B cell (primary cell): Measurements from ENCODE around the gene TMEM131. TPM values are rescaled to one million over a fixed set of nuclear protein-coding genes. Genes with fewer than 3 reads are reported as not detected.

Experiments used
- ATAC-seq: fragments of 200-7000 bp; cut with Tn5 transposase; one replicate; pipeline ENCODE4 v1.10.0; 2021; ENCODE audit warnings: low read depth, mild to moderate bottlenecking, moderate number of reproducible peaks, moderate library complexity
- CTCF ChIA-PET: fragments of 350-600 bp; sonication (Branson Sonifier 250); formaldehyde crosslinking; loops from one replicate; lab custom pipeline; 2021; ENCODE audit warnings: antibody characterized with exemption, inconsistent platforms; lab: Charles Lee
- POLR2A ChIA-PET: fragments of 350-600 bp; sonication (Branson Sonifier 250); formaldehyde crosslinking; loops from one replicate; lab custom pipeline; 2021; ENCODE audit warnings: antibody characterized with exemption; lab: Charles Lee
- DNase-seq: peaks from one replicate; pipeline ENCODE4 v3.0.0; 2013
- H2AFZ ChIP-seq: 2 replicates; pipeline ENCODE4 v1.6.1; 2012; ENCODE audit warnings: mild to moderate bottlenecking, low read depth, low read length; ENCODE audit not compliant: insufficient read depth, poor library complexity, severe bottlenecking
- H3K27ac ChIP-seq, 2 donors: 1 replicate in 1 of 2; 2 replicates in 1 of 2; pipeline ENCODE4 v1.5.1; 2012 to 2013; ENCODE audit warnings: low read length in 2 of 2, mild to moderate bottlenecking in 2 of 2, moderate library complexity in 1 of 2
- H3K27me3 ChIP-seq, 4 experiments: fragments of 200-600 bp in 1 of 4; sonication (generic) in 1 of 4; replicated peaks in 1 of 4; 1 replicate in 2 of 4; 2 replicates in 2 of 4; pipeline versions ENCODE4 v1.6.1 to v1.7.0; 2013 to 2016; ENCODE audit warnings: low read length in 3 of 4, mild to moderate bottlenecking in 2 of 4, mixed read lengths in 1 of 4, moderate library complexity in 1 of 4; ENCODE audit not compliant: insufficient read depth in 4 of 4, control insufficient read depth in 3 of 4; ENCODE audit errors: control extremely low read depth in 1 of 4
- H3K36me3 ChIP-seq, 2 experiments: replicated peaks in 1 of 2; 1 replicate in 1 of 2; 2 replicates in 1 of 2; pipeline versions ENCODE4 v1.6.1 to v1.7.1; 2013; ENCODE audit warnings: low read length in 1 of 2; ENCODE audit not compliant: insufficient read depth in 2 of 2, control insufficient read depth in 1 of 2; ENCODE audit errors: control extremely low read depth in 1 of 2, extremely low read depth in 1 of 2
- H3K4me1 ChIP-seq, 2 donors: fragments of 200-600 bp in 1 of 2; sonication (generic) in 1 of 2; 1 replicate in 1 of 2; 2 replicates in 1 of 2; pipeline versions ENCODE4 v1.5.1 to v1.6.1; 2013 to 2017; ENCODE audit warnings: low read length in 2 of 2; ENCODE audit not compliant: control insufficient read depth in 2 of 2, insufficient read depth in 2 of 2
- H3K4me2 ChIP-seq: replicated peaks from 2 replicates; pipeline ENCODE3; 2012; ENCODE audit warnings: mild to moderate bottlenecking, low read depth, low read length; ENCODE audit not compliant: poor library complexity, severe bottlenecking
- H3K4me3 ChIP-seq, 5 experiments: fragments of 200-600 bp in 1 of 5; sonication (generic) in 1 of 5; 1 replicate in 3 of 5; 2 replicates in 2 of 5; pipeline versions ENCODE4 v1.5.1 to v1.7.0; 2011 to 2016; ENCODE audit warnings: low read length in 4 of 5, mild to moderate bottlenecking in 4 of 5, low read depth in 2 of 5, control low read depth in 1 of 5, moderate library complexity in 1 of 5; ENCODE audit not compliant: insufficient read depth in 1 of 5; ENCODE audit errors: control extremely low read depth in 1 of 5, extremely low read depth in 1 of 5
- H3K79me2 ChIP-seq: fragments of 200-600 bp; sonication (generic); one replicate; pipeline ENCODE4 v1.6.0; 2016; ENCODE audit warnings: low read length; ENCODE audit not compliant: control insufficient read depth, insufficient read depth
- H3K9ac ChIP-seq: fragments of 200-600 bp; sonication (generic); 2 replicates; pipeline ENCODE4 v1.6.1; 2017; ENCODE audit warnings: mild to moderate bottlenecking, low read length, moderate library complexity
- H3K9me3 ChIP-seq, 3 donors: one replicate each; pipeline versions ENCODE4 v1.6.1 to v1.7.1; 2013; ENCODE audit warnings: low read length in 2 of 3; ENCODE audit not compliant: control insufficient read depth in 2 of 3, insufficient read depth in 1 of 3; ENCODE audit errors: control extremely low read depth in 1 of 3
- H4K20me1 ChIP-seq: 2 replicates; pipeline ENCODE4 v1.6.0; 2012; ENCODE audit warnings: mild to moderate bottlenecking, low read length; ENCODE audit not compliant: insufficient read depth, control insufficient read depth, poor library complexity, severe bottlenecking
- H3K27ac Mint-ChIP-seq: one replicate; pipeline ENCODE4 v1.8.0; 2021; ENCODE audit warnings: mixed read lengths
- H3K27me3 Mint-ChIP-seq: one replicate; pipeline ENCODE4 v1.8.0; 2021; ENCODE audit warnings: mixed read lengths
- H3K4me1 Mint-ChIP-seq: one replicate; pipeline ENCODE4 v1.8.0; 2021; ENCODE audit warnings: mixed read lengths
- H3K4me3 Mint-ChIP-seq: one replicate; pipeline ENCODE4 v1.8.0; 2021; ENCODE audit warnings: mixed read lengths
- H3K9me3 Mint-ChIP-seq: one replicate; pipeline ENCODE4 v1.8.0; 2022; ENCODE audit warnings: mixed read lengths; ENCODE audit not compliant: insufficient read depth
- CTCF ChIP-seq: fragments of 200-600 bp; IDR thresholded peaks from one replicate; pipeline ENCODE4 v1.8.0; 2022; ENCODE audit warnings: antibody characterized with exemption, mild to moderate bottlenecking
- EZH2 ChIP-seq: IDR thresholded peaks from 2 replicates; pipeline ENCODE4 v1.6.1; 2012; ENCODE audit warnings: borderline replicate concordance, low read depth, mild to moderate bottlenecking, moderate library complexity, low read length; ENCODE audit not compliant: insufficient read depth, poor library complexity, severe bottlenecking
- WGBS: methylation state at CpG from one replicate; pipeline ENCODE4 v1.1.5; 2013; ENCODE audit warnings: missing lambda C conversion rate; ENCODE audit not compliant: insufficient coverage; 5-methylcytosine and 5-hydroxymethylcytosine counted together
- intact Hi-C: fragments of 100-400 bp; cut with micrococcal nuclease; formaldehyde crosslinking; loops from one replicate; pipeline ENCODE4 v1.10.0; 2022
- polyA plus RNA-seq: library from polyadenylated mRNA; depleted of rRNA; stranded (reverse); fragments of >200 nt; gene quantifications from 2 replicates; pipeline ENCODE4 v1.2.3, GENCODE V29; 2012
- total RNA-seq, 2 donors: library from RNA; stranded (reverse); fragments of 120-200 nt in 1 of 2; gene quantifications; 1 replicate in 1 of 2; 2 replicates in 1 of 2; pipeline versions ENCODE4 v1.2.3 to v1.2.4, GENCODE V29; 2013 to 2022

The TMEM131 gene
- total and polyA plus RNA-seq, 2 donors (not counting 1 experiment from before 2014, with no cell fraction given): 24.3 to 101 TPM

- Histone ChIP-seq H3K4me1 (no peaks in the 10 kb centered on the region), H3K4me3 (no peak overlapping the region), H4K20me1 (no peaks in the 10 kb centered on the region), H3K36me3 (no peaks in the 10 kb centered on the region), H3K27me3 (no peaks in the 10 kb centered on the region), H3K79me2 (no peaks in the 10 kb centered on the region), H3K4me2 (no peak overlapping the region), H2AFZ (no peak overlapping the region), H3K9ac (no peak overlapping the region), H3K9me3 (peaks cover 0 to 11% (median 5%) of the 10 kb centered on the region in 3 donors), H3K27ac (no peak overlapping the region)
- Mint-ChIP-seq H3K4me3 (no peak overlapping the region), H3K9me3 (no peaks in the 10 kb centered on the region), H3K4me1 (no peaks in the 10 kb centered on the region), H3K27me3 (peaks cover 4% of the 10 kb centered on the region), H3K27ac (no peak overlapping the region)
- intact Hi-C loops: no loop called here
- ATAC-seq (no peak), DNase-seq (no peak)
- 90% methylated on average over 18 of the region's 20 CpGs for WGBS
- CTCF ChIA-PET: no interaction called here
- POLR2A ChIA-PET: no interaction called here
- TF ChIP-seq CTCF (no peak), EZH2 (no peak)
These were observed 262.3 kb downstream of the TMEM131 start for GRCh38 chr2:97733341-97734035.

DNA sequence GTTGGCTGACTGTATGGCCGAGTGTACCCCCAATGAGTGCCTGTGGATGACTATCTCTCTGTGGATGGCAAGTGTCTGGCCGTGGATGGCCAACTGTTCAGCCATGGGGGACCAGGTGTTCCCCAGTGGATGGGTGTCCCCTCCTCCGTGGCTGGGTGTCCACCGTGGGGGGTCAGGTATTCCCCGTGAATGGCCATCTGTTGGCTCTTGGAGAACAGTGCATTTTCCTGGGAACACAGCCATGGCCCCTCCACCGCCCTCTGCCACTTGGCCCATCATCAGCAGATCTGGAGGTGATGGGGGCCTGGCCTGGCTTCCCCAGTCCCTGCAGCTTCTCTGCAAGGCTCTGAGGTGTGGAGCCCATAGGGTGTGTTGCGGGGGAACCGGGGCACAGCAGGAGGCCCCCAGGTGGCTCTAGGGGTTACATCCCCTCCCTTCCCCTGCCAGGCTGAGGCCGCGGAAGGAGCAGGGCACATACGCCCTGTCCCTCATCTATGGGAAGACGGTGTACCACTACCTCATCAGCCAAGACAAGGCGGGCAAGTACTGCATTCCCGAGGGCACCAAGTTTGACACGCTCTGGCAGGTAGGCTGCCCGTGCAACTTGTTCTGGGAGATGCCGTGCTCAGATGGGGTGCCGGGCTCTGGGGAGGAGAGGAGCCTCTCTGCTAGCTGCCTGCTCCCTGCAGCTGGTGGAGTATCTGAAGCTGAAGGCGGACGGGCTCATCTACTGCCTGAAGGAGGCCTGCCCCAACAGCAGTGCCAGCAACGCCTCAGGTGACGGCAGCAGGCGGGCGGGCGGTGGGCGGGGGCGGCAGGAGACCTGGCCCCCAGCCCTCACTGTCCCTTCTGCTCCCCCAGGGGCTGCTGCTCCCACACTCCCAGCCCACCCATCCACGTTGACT lies 263.1 kb downstream of the TMEM131 start:
- H3K4me3 ChIP-seq: no peak overlapping the region
- H3K4me2 ChIP-seq: no peak overlapping the region
- H3K27me3 ChIP-seq: no peaks in the 10 kb centered on the region
- H3K9me3 Mint-ChIP-seq: no peaks in the 10 kb centered on the region
- no peaks in the 10 kb centered on the region for H3K4me1 Mint-ChIP-seq
- WGBS: 95% methylated on average over 26 of the region's 28 CpGs
- no peaks in the 10 kb centered on the region for H3K36me3 ChIP-seq
- H3K4me1 ChIP-seq: no peaks in the 10 kb centered on the region
- intact Hi-C loops: no loop called here
- ATAC-seq (no peak), DNase-seq (no peak)
- H3K9ac ChIP-seq: no peak overlapping the region
- no peak overlapping the region for H3K27ac ChIP-seq
- ChIA-PET CTCF (no interaction called here), POLR2A (no interaction called here)
- no peaks in the 10 kb centered on the region for H4K20me1 ChIP-seq
- peaks cover 4% of the 10 kb centered on the region for H3K27me3 Mint-ChIP-seq
- TF ChIP-seq CTCF (no peak), EZH2 (no peak)
- peaks cover 0 to 11% (median 5%) of the 10 kb centered on the region in 3 donors for H3K9me3 ChIP-seq
- no peaks in the 10 kb centered on the region for H3K79me2 ChIP-seq
- no peak overlapping the region for H3K4me3 Mint-ChIP-seq
- H2AFZ ChIP-seq: no peak overlapping the region
- H3K27ac Mint-ChIP-seq: no peak overlapping the region
